Keratinocyte (primary cell): Measurements from ENCODE around the gene RAB37.
A peak's percentile ranks its signal among the peaks of the same experiment; 100 is the strongest.

ENCODE experiments used
- CTCF ChIP-seq, 3 experiments: IDR thresholded peaks in 1 of 3; conservative IDR thresholded peaks in 1 of 3; optimal IDR thresholded peaks in 1 of 3; 2 replicates in 2 of 3; 3 replicates in 1 of 3; pipeline versions ENCODE3 to v1.5.1; 2011; ENCODE audit warnings: low read length in 3 of 3, mild to moderate bottlenecking in 3 of 3, moderate library complexity in 2 of 3, control low read depth in 1 of 3, inconsistent platforms in 1 of 3; ENCODE audit not compliant: insufficient read depth in 2 of 3; ENCODE audit errors: extremely low read depth in 1 of 3
- EZH2 ChIP-seq: IDR thresholded peaks from one replicate; pipeline ENCODE4 v1.6.1; 2012; ENCODE audit warnings: inconsistent platforms, mild to moderate bottlenecking, low read length, moderate library complexity

GRCh38 chr17:74785096-74785980 lies 48.3 kb downstream of the RAB37 start:
- TF ChIP-seq CTCF (optimal IDR thresholded peaks at IDR 0.05 in 1 of 3, IDR thresholded peaks at IDR 0.05 in 1 of 3, conservative IDR thresholded peaks at IDR 0.05 in 1 of 3; ENCODE audit: extremely low read depth in 1 of 3, insufficient read depth in 2 of 3, low read length in 3 of 3): peak in 2 of 3 experiments; percentile 7 to 10
- TF ChIP-seq EZH2: no peak
